GM18519 (cell line): ENCODE data around the gene LRP1B.

Experiments
- ATAC-seq: cut with Tn5 transposase; IDR thresholded peaks from one replicate; pipeline ENCODE4 v1.9.1; 2021; ENCODE audit warnings: mild to moderate bottlenecking, moderate library complexity; ENCODE audit not compliant: unreplicated experiment, low FRiP score

Gene LRP1B

DNA sequence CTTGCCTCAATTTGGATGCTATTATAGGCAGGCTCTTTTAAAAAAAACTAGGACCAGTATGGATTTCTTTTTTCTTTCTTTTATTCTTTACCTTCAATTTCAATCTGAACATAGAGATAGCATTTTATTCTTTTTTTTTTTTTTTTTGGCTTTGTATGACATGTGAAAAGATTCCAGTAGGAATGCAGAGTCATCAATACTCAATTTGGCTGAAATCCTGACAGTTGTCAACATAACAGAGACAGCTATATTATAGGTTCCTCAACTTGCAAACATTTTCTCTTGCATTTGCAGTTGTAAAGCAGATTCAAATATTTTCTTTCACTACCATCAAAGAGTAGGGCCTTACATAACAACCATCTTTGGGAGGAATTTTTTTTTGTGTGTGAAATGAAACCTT is 334.4 kb downstream of the LRP1B start:
- ATAC-seq = no peak

GRCh38 chr2:141791521-141791920 is 339.3 kb downstream of the LRP1B start:
- no peak for ATAC-seq

DNA sequence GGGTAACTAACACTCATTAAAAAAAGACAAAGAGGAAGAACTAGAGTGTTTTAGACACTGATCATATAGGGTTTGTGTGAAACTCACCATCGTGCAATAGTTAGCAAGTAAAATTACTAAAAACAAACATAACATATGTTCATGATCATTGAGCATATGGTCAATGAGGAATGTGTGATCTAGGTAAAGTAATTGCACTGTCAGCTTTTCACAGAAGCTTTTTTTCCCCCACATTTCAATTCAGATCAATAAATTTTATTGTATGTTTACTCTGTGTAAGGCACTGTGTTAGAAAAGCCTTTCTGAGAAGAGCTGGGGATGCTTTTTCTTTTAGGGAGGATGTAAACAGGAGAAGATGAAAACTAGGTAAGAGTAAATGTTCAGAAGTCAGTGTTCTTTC is 348.2 kb downstream of the LRP1B start:
- no peak for ATAC-seq

DNA sequence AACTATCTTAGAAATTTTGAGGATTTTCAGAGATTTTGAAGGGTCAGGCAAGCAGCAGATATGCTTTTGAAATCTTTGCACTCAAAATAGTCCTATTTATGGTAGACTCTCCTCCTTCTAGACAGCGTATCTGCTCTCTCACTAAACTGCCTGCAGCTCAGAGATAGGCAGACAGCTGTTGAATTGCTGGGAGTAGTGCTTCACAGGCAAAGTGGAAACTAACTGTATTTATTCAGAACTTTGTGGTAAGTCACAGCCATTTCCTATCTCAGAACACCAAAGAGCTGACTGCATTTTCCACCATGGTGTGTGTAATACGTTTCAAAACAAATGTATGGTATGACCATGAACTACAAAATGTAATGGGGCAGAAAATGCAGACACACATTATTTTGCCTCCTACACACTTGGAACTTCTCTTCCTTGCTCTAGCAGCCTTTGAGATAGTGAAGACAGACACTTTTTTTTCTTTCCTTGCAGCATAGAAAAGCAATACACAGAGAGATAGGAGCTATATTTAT is 352.4 kb downstream of the LRP1B start:
- no peak for ATAC-seq

DNA sequence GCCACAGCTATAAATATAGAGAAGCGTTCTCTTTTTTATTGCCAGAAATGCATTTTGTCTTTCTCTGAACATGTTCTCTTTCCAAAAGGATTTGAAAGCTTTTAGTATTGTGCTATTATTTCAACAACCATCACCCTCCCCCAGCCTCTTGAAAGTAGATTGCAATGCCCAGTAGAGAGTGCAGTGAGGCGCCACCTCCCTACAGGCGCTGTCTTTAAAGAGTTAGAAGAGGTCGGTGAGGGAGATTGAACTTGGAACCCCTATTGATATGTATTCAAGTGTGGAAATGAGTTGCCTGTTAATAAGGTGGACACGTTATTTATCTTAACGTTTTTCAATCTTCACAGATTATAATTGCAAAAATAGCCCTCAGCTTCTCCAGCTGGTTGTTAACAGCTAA is 360.3 kb downstream of the LRP1B start:
- ATAC-seq = no peak

GRCh38 chr2:141767691-141768090 is 363.1 kb downstream of the LRP1B start:
- no peak for ATAC-seq

- ATAC-seq = no peak
Observed at GRCh38 chr2:141767051-141767450, 363.8 kb downstream of the LRP1B start.

- ATAC-seq = no peak
Observed at GRCh38 chr2:141766225-141766624, 364.6 kb downstream of the LRP1B start.

DNA sequence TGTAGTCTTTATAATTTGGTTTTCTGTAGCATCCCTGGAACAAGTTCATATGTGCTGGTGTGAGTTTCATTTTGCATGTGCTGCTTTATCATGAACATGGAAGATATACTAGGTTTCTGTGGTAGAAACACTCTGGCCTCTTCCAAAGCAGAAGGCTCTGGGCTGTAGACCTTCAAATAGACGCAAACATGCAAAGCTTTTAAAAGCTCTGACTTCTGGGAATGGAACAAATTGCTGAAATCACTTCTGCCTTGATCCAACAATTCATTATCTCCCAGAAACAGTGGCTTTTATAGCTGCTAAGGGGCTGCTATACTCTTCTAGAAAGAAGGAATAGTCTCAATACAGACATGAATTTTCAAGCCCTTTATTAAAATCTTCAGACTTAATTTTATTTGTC is 382.2 kb downstream of the LRP1B start:
- no peak for ATAC-seq

DNA sequence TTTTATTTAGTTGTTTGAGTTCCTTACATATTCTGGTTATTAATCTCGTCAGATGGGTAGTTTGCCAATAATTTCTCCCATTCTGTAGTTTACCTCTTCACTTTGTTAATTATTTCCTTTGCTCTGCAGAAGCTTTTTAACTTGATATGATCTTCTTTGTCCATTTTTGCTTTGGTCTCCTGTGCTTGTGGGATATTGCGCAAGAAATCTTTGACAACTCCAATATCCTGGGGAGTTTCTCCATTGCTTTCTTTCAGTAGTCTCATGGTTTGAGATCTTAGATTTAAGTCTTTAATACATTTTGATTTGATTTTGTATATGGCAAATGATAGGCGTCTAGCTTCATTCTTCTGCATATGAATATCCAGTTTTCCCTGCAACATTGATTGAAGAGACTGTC is 389.2 kb downstream of the LRP1B start:
- ATAC-seq = no peak

DNA sequence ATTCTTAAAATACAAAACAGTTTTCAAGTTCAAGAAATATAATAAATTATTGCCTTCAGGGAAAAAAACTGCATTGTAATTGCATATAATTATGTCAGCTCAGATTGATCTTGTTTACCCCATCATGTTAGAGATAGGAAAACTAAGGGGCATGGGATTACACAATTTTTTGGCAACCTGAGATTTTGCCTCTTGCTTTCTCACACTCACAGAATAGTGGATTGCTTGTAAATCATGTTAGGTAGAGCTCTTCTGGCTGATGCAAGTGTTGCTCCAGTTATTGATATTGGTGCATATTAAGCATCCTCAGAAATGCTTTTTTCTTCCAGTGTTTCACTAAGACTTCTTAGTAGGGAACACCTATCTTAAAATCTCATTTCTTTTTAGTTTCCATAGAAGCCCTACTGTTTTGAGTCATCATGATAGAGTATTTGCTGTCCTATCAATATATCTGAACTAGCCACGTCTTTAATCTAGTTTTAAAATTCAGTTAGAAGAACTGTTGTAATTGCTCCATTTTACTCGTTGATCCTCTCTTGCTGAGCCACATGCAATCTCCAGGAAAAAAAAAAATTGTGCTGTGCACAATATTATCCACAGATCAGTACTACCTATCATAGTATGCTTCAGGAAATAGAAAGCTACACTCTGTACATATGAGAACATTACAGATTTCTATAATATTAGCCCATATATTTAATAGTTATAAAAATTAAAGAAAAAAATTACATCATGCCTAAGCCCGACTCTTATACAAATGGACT is 393.1 kb downstream of the LRP1B start:
- no peak for ATAC-seq

DNA sequence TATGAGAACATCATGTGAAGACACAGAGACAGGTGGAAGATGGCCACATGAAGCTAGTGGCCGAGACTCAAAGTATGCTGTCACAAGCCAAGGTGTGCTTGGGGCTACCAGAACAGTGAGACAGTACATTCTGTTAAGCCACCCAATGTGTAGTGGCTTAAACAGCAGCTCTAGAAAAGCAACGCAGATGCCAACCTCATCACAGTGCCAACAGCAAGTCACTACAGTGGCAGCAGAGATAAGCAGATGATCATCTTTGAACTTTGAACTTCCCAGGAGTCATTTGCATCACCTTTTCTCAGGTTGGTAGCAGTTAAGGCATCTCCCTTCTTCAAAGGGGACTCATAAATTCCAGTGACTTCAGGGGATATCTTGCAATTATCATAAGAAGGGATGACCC is 394.4 kb downstream of the LRP1B start:
- ATAC-seq = no peak

DNA sequence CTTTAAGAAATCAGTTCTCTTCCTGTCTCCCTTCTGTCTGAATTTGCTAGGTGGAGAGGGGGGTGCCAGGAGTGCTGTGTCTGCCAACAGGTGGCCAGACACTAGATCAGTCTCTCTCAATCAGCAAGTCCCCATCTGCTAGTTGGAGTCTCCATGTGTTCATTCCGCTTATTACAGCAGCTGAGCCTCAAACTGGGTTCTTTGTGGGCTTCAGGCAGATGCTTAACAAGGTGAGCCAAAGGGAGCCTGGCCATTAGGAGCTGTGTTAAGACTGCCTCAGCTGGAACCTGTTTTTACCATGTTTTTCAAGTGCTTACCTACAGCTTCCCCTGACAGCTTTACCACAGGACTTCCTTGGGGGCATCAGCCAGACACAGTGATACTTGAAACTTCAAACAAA is 401.9 kb downstream of the LRP1B start:
- ATAC-seq = no peak

DNA sequence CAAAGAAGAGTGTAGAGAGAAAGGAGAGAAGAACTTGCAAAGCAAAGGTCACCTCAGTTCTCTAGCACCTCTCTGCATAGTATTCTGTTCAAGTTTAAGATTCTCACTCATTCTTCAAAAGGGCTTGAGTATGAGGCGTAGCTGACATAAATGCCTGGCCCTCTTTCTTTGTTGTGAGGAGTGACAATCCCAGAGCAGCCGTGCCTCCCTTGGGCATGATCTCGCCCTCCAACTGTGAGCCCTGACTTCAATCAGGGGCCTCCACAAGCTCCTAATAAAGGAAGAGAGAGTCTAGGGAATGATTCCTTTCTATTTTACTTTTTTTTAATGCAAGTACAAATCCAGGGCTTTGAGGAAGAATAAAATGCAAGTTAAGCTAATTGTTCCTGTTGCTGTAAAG is 402.7 kb downstream of the LRP1B start:
- ATAC-seq = no peak

- no peak for ATAC-seq
Observed at GRCh38 chr2:141724426-141724825, 406.4 kb downstream of the LRP1B start.

GRCh38 chr2:141723814-141724213 is 407.0 kb downstream of the LRP1B start:
- no peak for ATAC-seq

DNA sequence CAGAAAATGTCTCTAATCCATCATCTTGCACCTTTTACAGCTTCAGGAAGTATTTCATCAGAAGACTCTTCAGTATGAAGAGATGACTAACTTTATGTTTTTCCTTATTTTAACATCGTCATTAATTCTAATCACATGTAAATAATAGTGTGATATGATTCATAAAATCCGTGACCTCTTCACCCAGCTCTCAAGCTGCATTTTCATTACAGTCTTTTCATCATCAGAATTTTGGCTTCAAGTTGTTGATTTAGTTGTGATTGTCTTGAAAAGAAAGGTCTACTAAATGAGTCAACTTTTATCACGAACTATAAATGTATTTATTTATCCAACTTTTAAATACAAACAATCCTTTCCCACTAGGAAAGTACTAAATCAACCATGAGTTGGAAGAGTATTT is 410.3 kb downstream of the LRP1B start:
- ATAC-seq = no peak

- ATAC-seq = no peak
Observed at GRCh38 chr2:141714496-141714895, 416.3 kb downstream of the LRP1B start.

DNA sequence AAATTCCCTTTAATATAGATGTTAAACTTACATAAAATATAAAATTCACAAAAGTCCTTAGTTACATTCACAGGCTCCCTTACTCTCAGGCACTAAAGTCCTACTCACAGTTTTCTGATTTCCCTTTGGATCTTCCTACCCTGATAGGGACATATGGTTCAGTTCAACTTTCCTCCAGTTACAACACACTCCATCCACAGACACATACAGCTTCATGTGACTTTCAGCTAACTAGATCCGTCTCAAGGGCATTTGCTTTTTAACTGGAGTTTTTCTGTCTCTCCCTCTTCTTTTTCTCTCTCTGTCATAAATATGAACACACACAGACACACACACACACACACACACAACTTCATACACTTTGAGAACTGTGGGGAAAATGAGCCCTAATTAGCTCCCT is 419.2 kb downstream of the LRP1B start:
- no peak for ATAC-seq

DNA sequence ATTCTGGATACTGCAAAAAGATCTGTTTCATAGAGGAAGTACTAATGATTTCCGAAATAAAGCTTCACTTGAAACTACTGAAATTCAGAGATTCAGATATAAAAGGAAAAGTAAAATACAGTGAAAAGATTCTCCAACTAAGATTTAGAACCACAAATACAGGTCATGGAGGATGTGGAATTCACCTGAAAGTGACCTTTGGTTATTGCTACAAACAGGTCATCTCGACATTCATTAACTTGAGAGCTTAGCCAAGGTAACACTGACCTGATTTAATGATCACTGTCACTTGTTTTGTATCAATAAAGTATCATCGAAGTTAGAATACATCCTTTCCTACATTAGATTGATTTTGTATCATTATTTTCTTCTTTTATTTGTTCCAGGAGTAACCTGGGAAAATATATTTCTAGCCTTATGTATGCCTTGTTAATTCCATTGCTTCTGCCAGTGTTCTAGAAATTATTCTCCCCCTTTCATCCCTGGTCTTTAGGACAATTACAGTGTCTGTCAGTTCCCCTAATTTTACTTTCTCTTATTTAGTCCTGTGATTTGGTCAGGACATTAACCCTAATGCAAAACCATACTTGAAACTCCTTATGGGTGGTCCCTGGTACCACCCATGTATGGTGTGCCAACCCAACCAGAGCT is 420.1 kb downstream of the LRP1B start:
- no peak for ATAC-seq

DNA sequence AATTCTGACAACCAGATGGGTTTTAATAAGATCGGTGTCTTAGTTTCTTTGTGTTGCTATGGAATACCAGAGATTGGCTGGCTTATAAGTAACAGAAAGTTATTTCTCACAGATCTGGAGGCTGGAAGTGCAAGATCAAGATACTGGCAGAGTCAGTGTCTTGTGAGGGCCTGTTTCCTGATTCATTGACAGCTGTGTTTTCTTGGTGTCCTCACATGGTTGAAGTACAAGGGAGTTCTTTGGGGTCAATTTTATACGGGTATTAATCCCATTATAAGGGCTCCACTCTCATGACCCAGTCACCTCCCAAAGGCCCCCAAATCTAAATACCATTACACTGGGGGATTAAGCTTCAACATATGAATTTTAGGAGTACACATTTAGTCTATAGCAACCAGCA is 421.1 kb downstream of the LRP1B start:
- no peak for ATAC-seq

DNA sequence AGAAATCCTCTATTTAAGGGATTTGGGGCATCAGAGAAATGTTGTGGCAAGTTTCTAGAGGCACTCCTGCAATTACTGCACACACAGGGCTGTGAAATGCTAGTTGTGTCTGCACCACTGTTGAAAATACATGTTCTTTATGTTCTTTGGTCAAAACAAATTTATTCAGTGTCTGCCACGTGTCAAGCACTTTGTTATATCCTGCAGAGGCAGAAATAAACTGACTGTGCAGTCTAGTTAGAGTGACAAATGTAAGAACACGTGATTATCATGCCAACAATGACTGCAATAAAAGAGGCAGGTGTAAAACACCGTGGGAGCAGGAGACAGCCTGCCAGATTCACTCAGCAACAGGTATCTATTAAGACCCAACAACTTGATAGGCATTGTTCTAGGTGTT is 423.3 kb downstream of the LRP1B start:
- ATAC-seq = no peak
